DMS114 treated with DMSO at 0.1 percent for 48 hours (cell line): ENCODE data around the gene ARMC7.

Source experiments
- DNase-seq: peaks from one replicate; lab custom pipeline; 2025; ENCODE audit not compliant: unreplicated experiment; lab: John Stamatoyannopoulos, UW

ARMC7 gene

GRCh38 chr17:75077496-75078283 lies 32.1 kb upstream of the ARMC7 start:
- no peak for DNase-seq

- DNase-seq = no peak
Measured at GRCh38 chr17:75078284-75079022, 31.3 kb upstream of the ARMC7 start.

DNA sequence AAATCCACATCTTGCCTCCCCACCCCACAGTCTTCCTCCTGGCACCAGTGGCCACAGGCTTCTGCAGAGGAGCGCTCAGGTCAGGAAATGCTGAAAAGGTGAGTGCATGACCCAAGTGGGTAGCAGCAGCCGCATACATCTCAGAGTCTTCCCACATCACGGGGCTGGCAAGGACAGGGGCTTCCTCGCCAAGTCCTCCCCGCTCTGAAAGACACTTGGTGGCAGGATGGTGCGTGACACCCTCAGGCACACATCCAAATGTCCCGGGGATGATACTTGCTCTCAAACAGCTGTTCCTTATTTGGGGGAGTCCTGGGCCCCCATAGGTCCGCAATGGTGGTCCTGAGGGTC lies 30.8 kb upstream of the ARMC7 start:
- DNase-seq = no peak

DNA sequence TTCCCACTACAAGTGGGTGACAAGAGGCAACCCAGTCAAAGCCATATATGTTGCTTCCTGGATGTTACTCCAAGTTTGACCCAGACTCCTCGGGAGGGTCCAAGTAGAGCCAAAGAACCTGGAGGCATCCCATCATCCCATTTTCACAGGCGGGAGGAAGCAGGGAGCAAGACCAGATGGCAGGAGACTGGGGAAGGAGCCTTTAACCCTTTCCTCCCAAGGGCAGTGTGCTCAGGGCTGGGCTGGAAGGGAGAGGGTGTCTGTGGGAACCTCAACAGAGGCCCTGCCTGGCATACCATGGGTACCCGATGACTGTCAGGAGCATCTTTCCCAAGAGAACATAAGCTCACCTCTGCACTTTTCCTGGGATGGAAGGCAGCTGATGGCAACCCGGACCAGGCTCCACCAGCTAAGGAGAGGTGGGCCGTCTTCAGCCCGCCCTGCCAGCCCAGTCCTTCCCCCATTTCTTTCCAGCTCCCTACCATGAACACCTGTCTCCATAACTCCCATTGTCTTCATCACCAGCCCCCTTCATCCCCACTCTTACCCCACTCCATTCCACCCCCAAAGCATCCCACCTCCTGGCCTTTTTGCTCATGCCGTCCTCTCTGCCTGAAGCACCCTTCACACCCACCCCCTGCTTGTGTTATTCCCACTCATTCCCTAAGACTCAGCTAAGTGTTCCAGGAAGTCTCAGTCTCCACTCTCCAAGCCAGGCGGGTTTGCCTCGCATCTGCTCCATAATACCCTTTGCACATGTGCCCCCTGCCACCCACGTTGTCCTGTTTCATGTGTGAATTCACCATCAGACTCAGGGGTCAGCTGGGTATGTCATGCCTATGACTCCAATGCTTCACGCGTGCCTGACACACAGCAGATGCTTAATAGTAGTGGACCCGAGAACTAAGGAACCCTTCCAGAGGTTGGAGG lies 27.9 kb upstream of the ARMC7 start:
- no peak for DNase-seq

GRCh38 chr17:75082683-75083082 lies 27.1 kb upstream of the ARMC7 start:
- no peak for DNase-seq

DNA sequence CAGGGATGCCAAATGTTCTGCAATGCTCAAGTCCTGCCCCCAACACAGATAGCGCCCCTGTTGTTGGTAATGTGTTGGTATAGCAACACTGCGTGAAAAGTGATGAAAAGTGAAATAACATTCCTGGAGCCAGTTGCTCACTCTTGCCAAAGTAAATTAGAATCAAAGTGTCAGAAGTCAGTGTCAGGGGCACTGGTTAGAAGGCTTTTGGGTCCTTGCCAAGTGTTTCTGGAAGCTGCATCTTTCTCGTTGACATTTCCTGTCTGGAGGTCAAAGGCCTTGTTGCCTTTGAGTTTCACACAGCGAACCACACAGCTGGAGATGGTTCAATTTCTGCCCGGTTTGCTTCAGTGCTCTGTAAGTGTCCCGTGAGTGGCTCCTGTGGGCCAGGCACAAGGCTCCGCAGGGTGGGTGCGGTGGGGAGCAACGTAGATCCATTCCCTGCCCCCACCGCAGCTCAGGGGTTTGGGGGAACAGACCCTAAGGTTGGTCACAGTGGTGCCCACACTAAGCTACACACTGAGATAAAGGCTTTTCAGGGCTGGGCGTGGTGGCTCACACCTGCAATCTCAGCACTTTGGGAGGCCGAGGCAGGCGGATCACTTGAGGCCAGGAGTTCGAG lies 25.6 kb upstream of the ARMC7 start:
- no peak for DNase-seq

DNA sequence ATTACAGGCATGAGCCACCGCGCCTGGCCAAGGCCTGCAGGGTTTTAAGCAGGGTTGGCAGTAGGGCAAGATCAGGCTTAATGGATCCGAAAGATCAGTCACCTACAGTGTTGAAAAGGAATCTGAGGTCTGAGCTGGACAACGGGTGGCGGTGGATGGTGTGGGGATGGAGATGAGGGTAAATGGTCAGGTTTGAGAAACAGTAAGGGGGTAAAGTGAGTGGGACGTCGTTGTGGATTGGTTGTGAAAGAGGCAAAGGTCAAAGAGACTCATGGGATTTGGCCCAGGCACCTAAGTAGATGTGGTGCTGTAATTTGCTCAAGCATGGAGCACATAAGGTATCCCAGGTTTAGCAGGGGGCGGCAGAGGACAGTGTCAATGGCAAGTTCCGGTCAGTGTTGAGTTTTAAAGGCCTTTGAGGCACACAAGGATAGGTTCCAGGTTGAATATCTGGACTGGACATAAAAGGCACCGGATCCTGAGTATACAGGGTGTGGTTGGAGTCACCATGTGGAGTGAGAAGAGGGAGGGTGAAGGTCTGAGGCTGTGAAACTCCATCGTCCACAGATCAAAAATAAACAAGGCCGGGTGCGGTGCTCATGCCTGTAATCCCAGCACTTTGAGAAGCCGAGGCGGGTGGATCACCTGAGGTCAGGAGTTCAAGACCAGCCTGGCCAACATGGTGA lies 23.1 kb upstream of the ARMC7 start:
- no peak for DNase-seq

DNA sequence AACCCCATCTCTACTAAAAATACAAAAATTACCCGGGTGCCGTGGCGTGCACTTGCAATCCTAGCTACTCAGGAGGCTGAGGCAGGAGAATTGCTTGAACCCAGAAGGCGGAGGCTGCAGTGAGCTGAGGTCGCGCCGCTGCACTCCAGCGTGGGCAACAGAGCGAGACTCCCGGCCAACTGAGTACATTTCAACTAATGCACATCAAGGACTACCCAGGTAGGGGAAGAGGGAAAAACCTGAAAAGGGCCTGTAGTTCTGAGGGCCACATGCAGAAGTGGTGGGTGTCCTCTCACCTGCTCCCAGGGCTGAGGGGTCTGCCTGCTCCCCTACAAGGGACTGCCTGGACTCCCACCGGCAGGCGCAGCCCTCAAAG lies 22.6 kb upstream of the ARMC7 start:
- no peak for DNase-seq

DNA sequence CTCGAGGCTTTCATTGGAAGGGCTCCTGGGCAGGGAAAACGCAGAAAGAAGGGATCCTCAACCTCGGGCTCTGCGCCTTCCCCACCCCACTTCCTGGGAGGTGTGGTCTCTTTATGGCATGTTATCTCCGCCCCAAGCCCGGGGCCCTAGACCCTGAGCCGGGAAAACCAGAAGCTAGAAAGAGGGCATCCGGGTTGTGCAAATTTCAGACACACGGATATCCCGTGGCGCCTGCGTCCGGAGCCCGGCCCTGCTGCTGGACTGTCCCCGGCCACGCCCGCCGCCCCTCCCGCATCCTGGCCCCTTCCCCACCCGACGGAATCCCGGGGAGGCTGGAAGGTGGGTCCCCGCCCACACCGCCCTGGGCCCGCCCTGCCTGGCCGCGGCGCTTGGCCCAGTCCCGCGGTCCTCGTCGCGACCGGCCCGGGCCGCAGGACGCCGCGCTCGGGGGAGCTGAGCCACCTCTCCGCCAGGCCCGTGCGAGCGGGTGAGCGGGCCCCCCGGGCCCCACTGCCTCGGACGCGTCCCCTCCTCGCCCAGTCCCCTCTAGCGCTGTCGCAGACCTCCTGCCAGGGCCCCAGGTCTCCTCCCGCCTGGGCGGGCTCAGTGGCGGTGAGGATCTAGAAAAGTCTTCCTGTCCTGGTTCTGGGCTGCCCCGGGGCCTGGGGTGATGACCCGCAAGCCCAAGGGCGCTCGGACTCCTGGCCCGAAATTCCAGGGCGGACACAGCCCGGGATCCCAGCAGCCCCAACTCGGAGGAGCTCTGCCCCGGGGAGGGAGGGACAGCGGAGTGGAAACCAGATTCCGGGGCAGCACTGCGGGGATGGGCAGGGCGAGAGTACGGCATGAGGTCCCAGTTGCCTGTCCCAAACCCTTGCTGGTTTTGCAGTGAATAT lies 22.0 kb upstream of the ARMC7 start, which contains the start of gene SLC16A5:
Gene SLC16A5 (plus strand): TSS at position 397 of the 896 bp plus-strand sequence. CDS start 5,683 bp downstream, outside the sequence.
- DNase-seq = peak; percentile 49

GRCh38 chr17:75088465-75089417 lies 21.0 kb upstream of the ARMC7 start:
- no peak for DNase-seq

DNA sequence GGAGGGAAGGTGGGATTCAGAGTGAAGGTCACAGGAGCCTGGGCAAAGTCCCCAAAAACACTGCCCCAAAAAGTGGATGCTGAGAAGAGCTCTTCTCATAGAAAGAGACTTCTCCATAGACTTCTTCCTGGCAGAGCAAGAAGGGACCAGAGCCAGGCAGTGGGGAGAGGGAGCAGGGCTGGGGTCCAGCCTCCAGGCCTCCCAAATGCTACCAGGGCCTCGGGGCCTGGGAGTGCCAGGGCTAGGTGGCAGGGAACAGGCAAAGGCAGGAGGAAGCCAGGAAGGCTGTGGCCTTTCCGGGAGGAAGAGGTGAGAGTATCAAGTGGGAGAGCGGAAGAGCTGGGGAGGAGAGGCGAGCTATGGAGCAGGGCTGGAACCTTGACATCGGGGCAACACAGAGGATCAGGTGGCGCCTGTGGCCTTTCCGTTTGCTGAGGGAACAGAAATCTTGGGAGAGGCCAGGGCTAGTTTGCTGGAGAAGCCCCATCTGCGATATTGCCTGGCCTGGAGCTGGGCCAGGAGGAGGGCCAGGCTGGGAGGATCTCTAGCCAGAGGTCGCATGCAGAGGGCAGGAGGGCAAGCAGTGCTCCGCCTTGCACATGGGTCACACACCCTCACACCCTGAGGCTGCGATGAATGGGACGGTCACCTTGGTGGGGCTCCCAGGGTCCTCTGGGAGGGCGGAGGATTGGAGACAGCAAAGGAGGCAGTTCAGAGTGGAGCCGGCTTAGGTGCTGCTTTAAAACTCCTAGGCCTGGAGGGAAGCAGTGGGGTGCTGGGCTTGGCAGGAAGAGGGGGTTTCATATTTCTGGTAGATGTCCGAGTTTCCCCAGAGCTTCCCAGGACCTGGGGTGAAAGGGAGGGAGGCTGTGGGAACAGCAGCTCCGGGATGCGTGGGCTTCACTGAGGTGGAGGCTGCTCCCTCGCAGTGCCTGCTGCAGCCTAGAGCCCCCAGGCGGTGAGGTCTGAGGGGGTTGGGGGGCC lies 18.6 kb upstream of the ARMC7 start:
- DNase-seq = no peak

- no peak for DNase-seq
Measured at GRCh38 chr17:75091855-75092327, 17.9 kb upstream of the ARMC7 start.

- DNase-seq = no peak
Measured at GRCh38 chr17:75093548-75094158, 16.1 kb upstream of the ARMC7 start.

GRCh38 chr17:75094871-75095399 lies 14.8 kb upstream of the ARMC7 start:
- no peak for DNase-seq

GRCh38 chr17:75096082-75096625 lies 13.6 kb upstream of the ARMC7 start:
- no peak for DNase-seq

DNA sequence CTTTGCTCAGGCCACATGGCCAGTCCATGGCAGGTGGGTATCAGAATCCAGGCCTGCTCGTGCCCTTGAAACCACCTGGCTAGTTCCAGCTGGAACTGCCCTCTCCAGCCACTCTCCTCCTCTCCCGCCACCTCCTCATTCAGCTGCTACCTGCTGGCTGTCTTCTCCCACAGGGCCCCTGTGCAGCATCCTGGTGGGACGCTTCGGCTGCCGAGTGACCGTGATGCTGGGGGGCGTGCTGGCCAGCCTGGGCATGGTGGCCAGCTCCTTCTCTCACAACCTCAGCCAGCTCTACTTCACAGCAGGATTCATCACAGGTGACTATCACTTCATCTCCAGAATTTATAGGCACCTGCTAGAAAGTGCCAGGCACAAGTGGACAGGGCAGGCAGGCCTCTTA lies 11.9 kb upstream of the ARMC7 start:
- no peak for DNase-seq
